ENCODE data around the gene PRMT3.
A peak's percentile ranks its signal among the peaks of the same experiment; 100 is the strongest.
"Not testable (repeated sequence)": the region's sequence is repeated elsewhere in the genome, so short reads cannot be mapped to it uniquely, and the experiment has no call there.

Gene PRMT3

DNA sequence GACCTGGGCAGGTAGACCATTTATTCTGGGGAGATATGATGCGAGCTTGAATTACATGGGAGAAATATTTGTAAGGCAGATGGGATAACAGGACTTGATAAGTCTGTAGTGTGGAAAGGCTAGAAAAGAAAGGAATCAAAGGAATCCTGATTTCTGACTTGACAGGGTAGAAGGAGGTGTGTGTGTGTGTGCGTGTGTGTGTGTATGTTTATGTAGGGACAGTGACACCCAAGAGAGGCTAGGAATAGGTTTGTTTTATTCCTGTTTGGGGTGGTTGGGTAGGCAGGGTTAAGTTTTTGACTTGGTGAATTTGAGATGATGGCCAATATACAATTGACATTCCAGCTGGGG is 24.4 kb upstream of the PRMT3 start:
- Histone ChIP-seq H3K36me3 (ENCODE audit: insufficient read depth, low read length) (0 out of 2 replicates have a peak, but pooled peaks cover under 1% of the 10 kb centered on the region), H3K79me2 (ENCODE audit: control insufficient read depth, insufficient read depth, low read length, unreplicated experiment) (peaks cover 25% of the 10 kb centered on the region), H3K27ac (ENCODE audit: low read depth, low read length) (no peak overlapping the region), H3K4me1 (ENCODE audit: control insufficient read depth, insufficient read depth, low read length, unreplicated experiment) (peaks cover 55% of the 10 kb centered on the region), H3K4me3 (ENCODE audit: low read depth, low read length) (peak overlapping the region; percentile 91), H3K27me3 (ENCODE audit: insufficient read depth, low read length) (no peaks in the 10 kb centered on the region), H2AFZ (ENCODE audit: low read length, unreplicated experiment) (peak overlapping the region; percentile 97)

DNA sequence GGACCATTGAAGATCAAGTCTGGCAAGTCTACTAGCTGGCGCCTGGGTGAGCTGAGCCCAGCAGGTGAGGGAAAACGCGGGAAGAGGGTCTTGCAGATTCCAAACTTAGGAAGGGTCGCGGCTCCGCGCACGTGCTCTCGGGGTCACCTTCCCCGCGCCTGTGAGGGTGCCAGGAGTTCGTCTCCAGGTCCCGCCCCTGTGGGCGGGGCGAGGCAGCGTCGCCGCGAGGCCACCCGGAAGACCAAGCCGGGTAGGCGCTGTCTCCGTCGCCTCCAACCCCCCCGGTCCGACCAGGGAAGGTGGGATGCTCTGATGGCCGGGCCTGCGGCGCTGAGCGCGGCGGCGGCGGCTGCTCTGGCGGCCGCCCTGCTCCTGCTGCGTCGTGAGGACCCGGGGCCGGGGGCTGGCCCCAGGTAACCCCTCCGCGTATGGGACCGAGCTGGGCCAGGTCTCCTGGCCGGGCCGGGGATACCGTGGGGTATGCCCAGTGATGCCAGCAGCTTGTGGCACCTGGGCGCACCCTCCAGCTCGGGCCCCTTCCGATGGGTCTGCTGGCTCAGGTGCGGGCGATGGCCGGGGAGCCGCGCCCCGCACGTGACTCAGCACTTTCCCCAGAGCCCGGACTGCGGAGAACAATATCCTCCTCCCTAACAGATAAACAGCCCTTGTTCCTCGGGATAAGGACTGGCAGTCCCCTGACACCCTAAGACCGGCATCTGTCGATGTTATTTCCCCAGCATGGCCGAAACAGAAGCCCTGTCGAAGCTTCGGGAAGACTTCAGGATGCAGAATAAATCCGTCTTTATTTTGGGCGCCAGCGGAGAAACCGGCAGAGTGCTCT is 23.8 kb upstream of the PRMT3 start, which contains the start of gene HTATIP2:
TSS of gene HTATIP2 (plus strand) at position 215 of the 841 bp plus-strand sequence. CDS start at position 739, 524 bp downstream.
- no peaks in the 10 kb centered on the region for H3K27me3 ChIP-seq (ENCODE audit: insufficient read depth, low read length)
- H3K4me1 ChIP-seq (ENCODE audit: control insufficient read depth, insufficient read depth, low read length, unreplicated experiment), result peaks cover 61% of the 10 kb centered on the region
- 0 out of 2 replicates have a peak, but pooled peaks cover 6% of the 10 kb centered on the region for H3K36me3 ChIP-seq (ENCODE audit: insufficient read depth, low read length)
- peak within 1 kb of the TSS; percentile 97 for H2AFZ ChIP-seq (ENCODE audit: low read length, unreplicated experiment)
- peak within 1 kb of the TSS; percentile 61 for H3K27ac ChIP-seq (ENCODE audit: low read depth, low read length)
- H3K79me2 ChIP-seq (ENCODE audit: control insufficient read depth, insufficient read depth, low read length, unreplicated experiment), result peaks cover 25% of the 10 kb centered on the region
- H3K4me3 ChIP-seq (ENCODE audit: low read depth, low read length), result peak within 1 kb of the TSS; percentile 91

DNA sequence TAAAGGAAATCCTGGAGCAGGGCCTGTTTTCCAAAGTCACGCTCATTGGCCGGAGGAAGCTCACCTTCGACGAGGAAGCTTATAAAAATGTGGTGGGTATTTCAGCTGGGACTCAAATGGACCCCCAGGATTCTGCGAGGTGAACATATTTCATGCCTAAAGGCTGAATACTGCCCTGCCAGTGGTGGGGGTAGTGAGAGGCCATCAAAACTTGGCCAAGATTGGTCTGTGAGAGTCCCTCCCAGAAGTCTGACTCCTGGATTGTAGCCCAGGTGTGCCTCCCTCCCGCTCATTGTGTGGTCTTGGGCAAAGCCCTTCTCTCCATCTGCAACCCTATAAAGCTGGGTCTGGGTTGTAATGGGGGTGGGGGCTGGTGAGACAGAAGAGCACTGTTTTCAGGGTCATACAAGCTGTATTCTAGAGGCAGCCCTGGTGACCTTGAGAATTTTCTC is 23.1 kb upstream of the PRMT3 start:
- Histone ChIP-seq H3K79me2 (ENCODE audit: control insufficient read depth, insufficient read depth, low read length, unreplicated experiment) (peaks cover 29% of the 10 kb centered on the region), H3K27me3 (ENCODE audit: insufficient read depth, low read length) (no peaks in the 10 kb centered on the region), H2AFZ (ENCODE audit: low read length, unreplicated experiment) (peak overlapping the region; percentile 97), H3K4me3 (ENCODE audit: low read depth, low read length) (peak overlapping the region; percentile 91), H3K4me1 (ENCODE audit: control insufficient read depth, insufficient read depth, low read length, unreplicated experiment) (peaks cover 67% of the 10 kb centered on the region), H3K36me3 (ENCODE audit: insufficient read depth, low read length) (peaks cover 11% of the 10 kb centered on the region; the same call in 1 of the 2 replicates), H3K27ac (ENCODE audit: low read depth, low read length) (peak overlapping the region; percentile 61)

DNA sequence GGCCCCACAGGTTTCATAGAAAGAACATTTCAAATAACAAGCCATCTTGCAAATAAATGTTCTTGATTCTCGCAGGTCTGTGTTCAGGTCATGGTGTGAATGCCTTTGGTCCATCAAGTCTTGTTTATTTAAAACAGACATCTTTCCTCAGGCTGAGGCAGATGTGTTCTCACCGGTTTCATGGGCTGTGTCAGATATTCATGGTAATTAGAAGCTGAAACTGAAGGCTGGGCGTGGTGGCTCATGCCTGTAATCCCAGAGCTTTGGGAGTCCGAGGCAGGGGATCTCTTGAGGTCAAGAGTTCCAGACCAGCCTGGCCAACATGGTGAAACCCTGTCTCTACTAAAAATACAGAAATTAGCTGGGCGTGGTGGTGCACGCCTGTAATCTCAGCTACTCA is 22.1 kb upstream of the PRMT3 start:
- peaks cover 40% of the 10 kb centered on the region for H3K79me2 ChIP-seq (ENCODE audit: control insufficient read depth, insufficient read depth, low read length, unreplicated experiment)
- H3K27ac ChIP-seq (ENCODE audit: low read depth, low read length), result peak overlapping the region; percentile 33; the same call in 1 of the 2 replicates
- peaks cover 63% of the 10 kb centered on the region for H3K4me1 ChIP-seq (ENCODE audit: control insufficient read depth, insufficient read depth, low read length, unreplicated experiment)
- peak overlapping the region; percentile 91 for H3K4me3 ChIP-seq (ENCODE audit: low read depth, low read length)
- peaks cover 21% of the 10 kb centered on the region; the same call in 1 of the 2 replicates for H3K36me3 ChIP-seq (ENCODE audit: insufficient read depth, low read length)
- not testable (repeated sequence) for H2AFZ ChIP-seq (ENCODE audit: low read length, unreplicated experiment); H3K27me3 ChIP-seq (ENCODE audit: insufficient read depth, low read length)

DNA sequence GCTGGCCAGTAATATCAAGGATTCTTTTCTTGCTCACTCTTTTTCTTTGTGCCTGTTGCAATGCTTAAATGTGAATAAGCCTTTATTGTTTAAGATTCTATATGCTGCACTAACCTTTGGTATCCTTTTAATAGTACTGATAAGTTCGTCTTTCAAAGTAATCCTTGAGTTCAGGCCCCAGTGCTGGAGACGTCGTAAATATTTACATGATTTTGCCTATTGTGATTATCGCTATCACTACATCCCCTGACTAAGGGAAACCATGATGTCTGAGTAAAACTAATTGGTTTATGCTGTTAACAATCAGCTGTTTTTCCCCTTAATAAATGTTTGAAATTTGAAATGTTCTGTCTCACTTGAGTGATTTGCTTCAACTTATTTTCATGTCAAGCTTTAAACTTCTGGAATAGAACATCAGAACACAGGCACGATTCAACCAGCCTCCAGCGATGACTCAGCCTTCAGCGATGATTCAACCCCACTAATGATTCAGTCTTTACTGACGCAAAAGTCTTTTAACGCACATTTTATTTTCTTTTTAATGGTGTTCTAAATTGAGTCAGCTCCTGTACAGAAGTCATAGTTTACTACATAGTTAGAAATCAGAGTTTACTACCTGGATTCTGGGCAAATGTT is 20.1 kb upstream of the PRMT3 start:
- Histone ChIP-seq H3K4me1 (ENCODE audit: control insufficient read depth, insufficient read depth, low read length, unreplicated experiment) (peaks cover 49% of the 10 kb centered on the region), H3K36me3 (ENCODE audit: insufficient read depth, low read length) (peaks cover 34% of the 10 kb centered on the region), H3K4me3 (ENCODE audit: low read depth, low read length) (peak overlapping the region; percentile 64), H2AFZ (ENCODE audit: low read length, unreplicated experiment) (no peak overlapping the region), H3K79me2 (ENCODE audit: control insufficient read depth, insufficient read depth, low read length, unreplicated experiment) (peaks cover 44% of the 10 kb centered on the region), H3K27ac (ENCODE audit: low read depth, low read length) (peak overlapping the region; percentile 97), H3K27me3 (ENCODE audit: insufficient read depth, low read length) (no peaks in the 10 kb centered on the region)

DNA sequence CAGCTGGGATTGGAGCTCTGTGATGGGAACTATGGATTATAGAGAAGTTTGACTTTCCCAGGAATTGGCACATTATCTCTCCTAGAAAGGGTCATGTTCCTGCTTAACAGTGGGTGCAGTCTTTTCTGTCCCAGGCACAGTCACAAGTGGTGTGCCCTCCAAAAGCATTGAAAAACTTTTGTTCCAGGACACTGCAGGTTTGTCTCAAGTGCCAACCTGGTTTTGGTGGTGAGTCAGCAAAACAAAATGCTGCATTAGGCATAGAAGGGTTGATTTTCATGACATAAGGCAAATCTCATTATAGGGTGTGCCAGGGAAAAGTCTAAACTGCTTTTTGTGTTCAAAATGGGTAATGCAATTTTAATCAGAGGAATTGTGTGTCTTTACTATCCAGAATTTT is 19.1 kb upstream of the PRMT3 start:
- H3K27ac ChIP-seq (ENCODE audit: low read depth, low read length), result peak overlapping the region; percentile 97
- H2AFZ ChIP-seq (ENCODE audit: low read length, unreplicated experiment), result no peak overlapping the region
- peaks cover 41% of the 10 kb centered on the region for H3K4me1 ChIP-seq (ENCODE audit: control insufficient read depth, insufficient read depth, low read length, unreplicated experiment)
- H3K36me3 ChIP-seq (ENCODE audit: insufficient read depth, low read length), result peaks cover 37% of the 10 kb centered on the region
- peak overlapping the region; percentile 36; the same call in 1 of the 2 replicates for H3K4me3 ChIP-seq (ENCODE audit: low read depth, low read length)
- H3K79me2 ChIP-seq (ENCODE audit: control insufficient read depth, insufficient read depth, low read length, unreplicated experiment), result peaks cover 47% of the 10 kb centered on the region
- no peaks in the 10 kb centered on the region for H3K27me3 ChIP-seq (ENCODE audit: insufficient read depth, low read length)

DNA sequence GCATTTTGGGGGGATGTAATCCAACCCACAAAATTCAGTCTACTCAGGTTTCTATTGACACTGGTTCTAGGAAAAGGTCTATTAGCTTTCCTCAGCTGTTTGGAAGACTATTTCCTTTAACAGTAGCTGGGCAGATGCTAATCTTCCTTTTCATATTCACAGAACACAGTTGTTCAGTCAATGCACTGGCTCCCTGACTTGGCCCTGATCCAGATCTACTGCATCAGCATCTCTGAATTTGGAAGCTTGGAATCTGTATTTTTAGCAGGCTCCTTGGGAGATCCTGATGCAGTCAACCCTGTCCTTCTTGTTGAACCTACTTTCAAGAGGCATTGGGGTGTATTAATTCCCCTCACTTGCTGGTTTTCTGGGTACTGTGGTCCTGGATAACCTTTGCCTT is 17.7 kb upstream of the PRMT3 start:
- no peak overlapping the region for H3K27ac ChIP-seq (ENCODE audit: low read depth, low read length)
- no peak overlapping the region for H3K4me3 ChIP-seq (ENCODE audit: low read depth, low read length)
- peaks cover 49% of the 10 kb centered on the region for H3K4me1 ChIP-seq (ENCODE audit: control insufficient read depth, insufficient read depth, low read length, unreplicated experiment)
- no peak overlapping the region for H2AFZ ChIP-seq (ENCODE audit: low read length, unreplicated experiment)
- peaks cover 39% of the 10 kb centered on the region for H3K79me2 ChIP-seq (ENCODE audit: control insufficient read depth, insufficient read depth, low read length, unreplicated experiment)
- peaks cover 41% of the 10 kb centered on the region for H3K36me3 ChIP-seq (ENCODE audit: insufficient read depth, low read length)
- H3K27me3 ChIP-seq (ENCODE audit: insufficient read depth, low read length), result no peaks in the 10 kb centered on the region

DNA sequence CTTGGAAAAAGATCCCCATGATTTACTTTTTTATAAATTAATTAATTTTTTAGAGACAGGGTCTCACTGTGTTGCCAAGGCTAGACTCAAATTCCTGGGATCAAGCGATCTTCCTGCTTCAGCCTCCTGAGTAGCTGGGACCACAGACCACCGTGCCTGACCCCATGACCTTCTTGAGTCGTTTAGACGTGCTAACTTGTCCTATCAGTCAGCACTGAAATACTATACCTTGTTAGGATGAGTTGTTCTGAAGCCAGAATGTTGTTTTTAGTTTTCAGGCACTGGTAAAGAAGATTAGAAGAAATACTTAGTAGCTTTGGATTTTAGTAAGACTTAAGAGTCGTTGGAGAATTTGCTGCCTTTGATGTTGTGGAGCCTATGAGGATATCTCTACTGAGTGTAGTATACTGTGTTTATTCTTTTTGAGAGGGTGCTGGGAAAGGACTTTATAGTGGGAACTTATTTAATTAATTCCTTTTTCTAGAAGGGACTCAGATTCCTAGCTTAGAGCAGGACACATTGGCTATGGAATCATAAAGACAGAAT is 15.4 kb upstream of the PRMT3 start:
- Histone ChIP-seq H3K27me3 (ENCODE audit: insufficient read depth, low read length) (no peaks in the 10 kb centered on the region), H3K27ac (ENCODE audit: low read depth, low read length) (no peak overlapping the region), H2AFZ (ENCODE audit: low read length, unreplicated experiment) (no peak overlapping the region), H3K4me3 (ENCODE audit: low read depth, low read length) (no peak overlapping the region), H3K79me2 (ENCODE audit: control insufficient read depth, insufficient read depth, low read length, unreplicated experiment) (peaks cover 25% of the 10 kb centered on the region), H3K4me1 (ENCODE audit: control insufficient read depth, insufficient read depth, low read length, unreplicated experiment) (peaks cover 35% of the 10 kb centered on the region), H3K36me3 (ENCODE audit: insufficient read depth, low read length) (peaks cover 43% of the 10 kb centered on the region)

DNA sequence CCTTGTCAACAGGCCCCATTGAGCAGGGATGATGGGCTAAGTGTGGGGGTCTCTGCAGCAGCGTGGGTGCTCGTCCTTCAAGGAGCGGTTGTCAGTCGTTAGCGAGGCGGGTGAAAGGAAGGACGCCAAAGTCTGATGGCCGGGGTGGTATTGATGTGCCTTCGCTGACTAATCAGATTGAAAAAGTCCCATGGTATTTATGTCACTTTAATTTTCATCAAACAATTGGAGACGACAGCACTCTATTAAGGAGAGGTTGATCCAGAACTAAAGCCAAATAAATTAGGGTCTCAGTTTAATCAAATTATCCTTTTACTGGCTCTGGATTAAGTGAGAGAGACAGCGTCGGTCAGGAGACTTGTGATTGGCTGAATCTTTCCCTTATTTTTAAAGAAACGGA is 14.4 kb upstream of the PRMT3 start:
- H3K27ac ChIP-seq (ENCODE audit: low read depth, low read length), result peak overlapping the region; percentile 76; the same call in 1 of the 2 replicates
- H3K36me3 ChIP-seq (ENCODE audit: insufficient read depth, low read length), result peaks cover 50% of the 10 kb centered on the region
- H2AFZ ChIP-seq (ENCODE audit: low read length, unreplicated experiment), result no peak overlapping the region
- H3K27me3 ChIP-seq (ENCODE audit: insufficient read depth, low read length), result no peaks in the 10 kb centered on the region
- H3K4me3 ChIP-seq (ENCODE audit: low read depth, low read length), result no peak overlapping the region
- H3K79me2 ChIP-seq (ENCODE audit: control insufficient read depth, insufficient read depth, low read length, unreplicated experiment), result peaks cover 25% of the 10 kb centered on the region
- peaks cover 30% of the 10 kb centered on the region for H3K4me1 ChIP-seq (ENCODE audit: control insufficient read depth, insufficient read depth, low read length, unreplicated experiment)

DNA sequence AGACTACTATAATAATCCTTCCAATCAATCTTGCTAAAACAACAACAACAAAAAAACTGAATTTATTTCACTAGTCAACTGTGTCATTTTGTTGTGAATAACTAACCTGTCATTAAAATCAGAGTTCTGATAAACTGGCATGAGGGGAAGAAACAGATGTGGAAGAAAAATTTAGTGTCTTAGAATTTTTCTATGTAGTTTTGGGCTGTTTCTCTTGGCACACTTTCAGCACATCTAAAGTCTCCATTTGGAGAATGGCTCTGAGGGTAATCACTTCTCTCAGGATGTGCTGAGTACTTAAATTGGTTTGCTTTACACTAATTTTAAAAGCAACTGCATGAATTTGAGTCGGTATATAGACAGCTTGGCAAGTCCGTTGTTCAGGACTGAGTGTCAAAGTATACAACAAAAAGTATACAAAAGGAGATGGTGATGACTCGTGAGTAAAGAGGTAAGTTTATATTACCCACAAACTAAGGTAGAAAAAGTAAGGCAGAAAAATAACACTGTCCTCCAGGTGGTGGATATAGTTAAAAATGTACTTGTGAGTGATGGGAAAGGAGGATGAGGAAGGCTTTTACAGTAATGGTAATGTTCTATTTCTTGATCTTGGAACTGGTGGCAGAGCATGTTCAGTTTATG is 13.8 kb upstream of the PRMT3 start:
- Histone ChIP-seq H3K79me2 (ENCODE audit: control insufficient read depth, insufficient read depth, low read length, unreplicated experiment) (peaks cover 25% of the 10 kb centered on the region), H2AFZ (ENCODE audit: low read length, unreplicated experiment) (no peak overlapping the region)

More for the DNA sequence above, 13.8 kb upstream of the PRMT3 start:
- Histone ChIP-seq H3K4me3 (ENCODE audit: low read depth, low read length) (no peak overlapping the region), H3K4me1 (ENCODE audit: control insufficient read depth, insufficient read depth, low read length, unreplicated experiment) (peaks cover 24% of the 10 kb centered on the region), H3K27ac (ENCODE audit: low read depth, low read length) (peak overlapping the region; percentile 76), H3K27me3 (ENCODE audit: insufficient read depth, low read length) (no peaks in the 10 kb centered on the region), H3K36me3 (ENCODE audit: insufficient read depth, low read length) (peaks cover 50% of the 10 kb centered on the region)
